Tibial nerve (tissue), 4 donors: ENCODE data around the gene APAF1. TPM values are rescaled to one million over a fixed set of nuclear protein-coding genes. Genes with fewer than 3 reads are reported as not detected.
"Not testable (repeated sequence)": the region's sequence is repeated elsewhere in the genome, so short reads cannot be mapped to it uniquely, and the experiment has no call there.

Experiments
- DNase-seq, 2 donors: peaks; one replicate each; pipeline ENCODE4 v3.0.0-alpha.2; 2019; ENCODE audit warnings: low spot score in 2 of 2
- H3K27ac ChIP-seq, 4 donors: fragments of 200-600 bp; sonication (generic) in 3 of 4; one replicate each; pipeline ENCODE4 v1.5.1; 2017 to 2019; ENCODE audit warnings: mild to moderate bottlenecking in 1 of 4
- H3K27me3 ChIP-seq, 2 donors: fragments of 200-600 bp; sonication (generic) in 1 of 2; one replicate each; pipeline versions ENCODE4 v1.5.1 to v1.6.0; 2017 to 2019
- H3K36me3 ChIP-seq, 3 donors: fragments of 200-600 bp; sonication (generic); one replicate each; pipeline ENCODE4 v1.5.1; 2018 to 2019
- H3K4me1 ChIP-seq, 4 donors: fragments of 200-600 bp; sonication (generic) in 3 of 4; one replicate each; pipeline ENCODE4 v1.5.1; 2017 to 2019
- H3K4me3 ChIP-seq, 4 donors: fragments of 200-600 bp; sonication (generic) in 3 of 4; one replicate each; pipeline ENCODE4 v1.5.1; 2017 to 2019; ENCODE audit warnings: mild to moderate bottlenecking in 1 of 4, moderate library complexity in 1 of 4
- H3K9me3 ChIP-seq, 4 donors: fragments of 200-600 bp; sonication (generic) in 3 of 4; one replicate each; pipeline ENCODE4 v1.5.1; 2017 to 2019
- EP300 ChIP-seq, 2 donors: sonication (generic); formaldehyde crosslinking; IDR thresholded peaks; one replicate each; pipeline ENCODE4 v1.6.1; 2017; ENCODE audit warnings: antibody characterized with exemption in 2 of 2, mild to moderate bottlenecking in 1 of 2
- POLR2A ChIP-seq, 2 donors: fragments of 450-650 bp; IDR thresholded peaks; one replicate each; pipeline ENCODE4 v1.6.1; 2017; ENCODE audit warnings: antibody characterized with exemption in 2 of 2, mild to moderate bottlenecking in 2 of 2, moderate library complexity in 2 of 2
- WGBS, 2 donors: methylation state at CpG; one replicate each; pipeline ENCODE4 v1.1.5; 2018; 5-methylcytosine and 5-hydroxymethylcytosine counted together
- total RNA-seq, 4 donors: library from RNA; depleted of rRNA; stranded (reverse); fragments of >200 nt; gene quantifications; one replicate each; pipeline ENCODE4 v1.1.0, GENCODE V29; 2016
- TF ChIP-seq, protein P1 (sequence below), 5 experiments: fragments of 200-600 bp in 3 of 5; fragments of 450-650 bp in 2 of 5; sonication (generic) in 3 of 5; IDR thresholded peaks; one replicate each; pipeline ENCODE4 v1.5.1; 2016 to 2019; ENCODE audit warnings: antibody characterized with exemption in 5 of 5, mild to moderate bottlenecking in 3 of 5, moderate library complexity in 2 of 5

APAF1 gene
- total RNA-seq, 4 donors from 2014 or later = 12.1 to 18.1 (median 15.5) TPM

- TF ChIP-seq POLR2A (IDR thresholded peaks at IDR 0.05) = no peak
- TF ChIP-seq EP300 (IDR thresholded peaks at IDR 0.05) = no peak
- DNase-seq = no peak
- Histone ChIP-seq H3K27me3 (no peaks in the 10 kb centered on the region), H3K4me3 (no peak overlapping the region), H3K4me1 (peaks cover 0 to 4% (median 2%) of the 10 kb centered on the region in 4 donors), H3K9me3 (no peaks in the 10 kb centered on the region), H3K27ac (no peak overlapping the region), H3K36me3 (no peaks in the 10 kb centered on the region)
- WGBS, 2 donors = 91 to 95% methylated on average over 2 of the region's 2 CpGs
These were observed 7.1 kb upstream of the APAF1 start for GRCh38 chr12:98638009-98638408.

GRCh38 chr12:98639491-98639890 lies 5.6 kb upstream of the APAF1 start:
- no peak for TF ChIP-seq POLR2A (IDR thresholded peaks at IDR 0.05)
- TF ChIP-seq EP300 (IDR thresholded peaks at IDR 0.05) = no peak
- TF ChIP-seq, protein P1, sequence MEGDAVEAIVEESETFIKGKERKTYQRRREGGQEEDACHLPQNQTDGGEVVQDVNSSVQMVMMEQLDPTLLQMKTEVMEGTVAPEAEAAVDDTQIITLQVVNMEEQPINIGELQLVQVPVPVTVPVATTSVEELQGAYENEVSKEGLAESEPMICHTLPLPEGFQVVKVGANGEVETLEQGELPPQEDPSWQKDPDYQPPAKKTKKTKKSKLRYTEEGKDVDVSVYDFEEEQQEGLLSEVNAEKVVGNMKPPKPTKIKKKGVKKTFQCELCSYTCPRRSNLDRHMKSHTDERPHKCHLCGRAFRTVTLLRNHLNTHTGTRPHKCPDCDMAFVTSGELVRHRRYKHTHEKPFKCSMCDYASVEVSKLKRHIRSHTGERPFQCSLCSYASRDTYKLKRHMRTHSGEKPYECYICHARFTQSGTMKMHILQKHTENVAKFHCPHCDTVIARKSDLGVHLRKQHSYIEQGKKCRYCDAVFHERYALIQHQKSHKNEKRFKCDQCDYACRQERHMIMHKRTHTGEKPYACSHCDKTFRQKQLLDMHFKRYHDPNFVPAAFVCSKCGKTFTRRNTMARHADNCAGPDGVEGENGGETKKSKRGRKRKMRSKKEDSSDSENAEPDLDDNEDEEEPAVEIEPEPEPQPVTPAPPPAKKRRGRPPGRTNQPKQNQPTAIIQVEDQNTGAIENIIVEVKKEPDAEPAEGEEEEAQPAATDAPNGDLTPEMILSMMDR (IDR thresholded peaks at IDR 0.05) = no peak
- Histone ChIP-seq H3K4me1 (peaks cover 0 to 17% (median 3%) of the 10 kb centered on the region in 4 donors), H3K27me3 (no peaks in the 10 kb centered on the region), H3K4me3 (no peak overlapping the region), H3K27ac (no peak overlapping the region), H3K36me3 (no peaks in the 10 kb centered on the region), H3K9me3 (no peaks in the 10 kb centered on the region)
- WGBS, 2 donors = 74% methylated on average over 3 of the region's 3 CpGs
- DNase-seq = no peak

DNA sequence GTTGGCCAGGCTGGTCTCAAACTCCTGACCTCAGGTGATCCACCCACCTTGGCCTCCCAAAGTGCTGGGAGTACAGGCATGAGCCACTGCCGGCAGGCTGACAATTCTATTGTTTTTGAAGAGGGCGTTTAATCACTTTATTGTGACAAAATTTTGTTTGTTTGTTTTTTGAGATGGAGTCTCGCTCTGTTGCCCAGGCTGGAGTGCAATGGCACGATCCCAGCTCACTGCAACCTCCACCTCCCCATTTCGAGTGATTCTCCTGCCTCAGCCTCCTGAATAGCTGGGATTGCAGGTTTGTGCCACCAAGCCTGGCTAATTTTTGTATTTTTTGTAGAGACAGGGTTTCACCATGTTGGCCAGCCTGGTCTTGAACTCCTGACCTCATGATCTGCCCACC lies 2.3 kb upstream of the APAF1 start:
- WGBS, 2 donors = 94 to 97% methylated on average over 5 of the region's 5 CpGs
- H3K4me1 ChIP-seq = peaks cover 0 to 32% (median 13%) of the 10 kb centered on the region in 4 donors
- not testable (repeated sequence) for H3K9me3 ChIP-seq, H3K4me3 ChIP-seq, H3K27me3 ChIP-seq, H3K27ac ChIP-seq, DNase-seq, H3K36me3 ChIP-seq

GRCh38 chr12:98644433-98644711 lies 718 bp upstream of the APAF1 start:
- TF ChIP-seq EP300 (IDR thresholded peaks at IDR 0.05) = no peak
- TF ChIP-seq, protein P1 (IDR thresholded peaks at IDR 0.05) = peak in 1 of 5 experiments; percentile 12
- TF ChIP-seq POLR2A (IDR thresholded peaks at IDR 0.05) = no peak
- Histone ChIP-seq H3K4me3 (peak overlapping the region; percentile 86 to 98 (median 94)), H3K27ac (peak overlapping the region; percentile 66 to 96 (median 92)), H3K4me1 (peaks cover 0 to 32% (median 13%) of the 10 kb centered on the region in 4 donors), H3K36me3 (peaks cover 0 to 2% (median 0%) of the 10 kb centered on the region in 3 donors), H3K27me3 (no peaks in the 10 kb centered on the region), H3K9me3 (no peaks in the 10 kb centered on the region)
- DNase-seq = no peak
- 0 to 1% methylated on average over 4 to 19 of the region's 20 CpGs for WGBS, 2 donors

GRCh38 chr12:98645572-98646067 lies 530 bp downstream of the APAF1 start:
- TF ChIP-seq POLR2A (IDR thresholded peaks at IDR 0.05) (no peak), EP300 (IDR thresholded peaks at IDR 0.05) (no peak)
- TF ChIP-seq, protein P1 (IDR thresholded peaks at IDR 0.05) = no peak
- peaks cover 0 to 14% (median 0%) of the 10 kb centered on the region in 3 donors for H3K36me3 ChIP-seq
- H3K4me1 ChIP-seq = peaks cover 0 to 32% (median 13%) of the 10 kb centered on the region in 4 donors
- H3K9me3 ChIP-seq = no peaks in the 10 kb centered on the region
- peak in 1 of 2 donors; percentile 23 for DNase-seq
- 0 to 1% methylated on average over 19 to 20 of the region's 24 CpGs for WGBS, 2 donors
- H3K4me3 ChIP-seq = peak overlapping the region; percentile 86 to 98 (median 94)
- peak overlapping the region; percentile 66 to 96 (median 92) for H3K27ac ChIP-seq
- H3K27me3 ChIP-seq = no peaks in the 10 kb centered on the region

- no peak for DNase-seq
- peaks cover 0 to 21% (median 0%) of the 10 kb centered on the region in 3 donors for H3K36me3 ChIP-seq
- H3K9me3 ChIP-seq = no peaks in the 10 kb centered on the region
- peak overlapping the region in 3 of 4 donors; percentile 4 to 90 (median 21) for H3K27ac ChIP-seq
- WGBS, 2 donors = 4 to 5% methylated on average over 8 of the region's 8 CpGs
- no peak for TF ChIP-seq EP300 (IDR thresholded peaks at IDR 0.05)
- TF ChIP-seq, protein P1 (IDR thresholded peaks at IDR 0.05) = peak in 1 of 5 experiments; percentile 15
- H3K4me1 ChIP-seq = peaks cover 0 to 32% (median 13%) of the 10 kb centered on the region in 4 donors
- H3K4me3 ChIP-seq = peak overlapping the region; percentile 86 to 98 (median 94)
- H3K27me3 ChIP-seq = no peaks in the 10 kb centered on the region
These were observed 1.4 kb downstream of the APAF1 start for GRCh38 chr12:98646294-98647090.
